ENCODE data around the gene DPF3.

DNA sequence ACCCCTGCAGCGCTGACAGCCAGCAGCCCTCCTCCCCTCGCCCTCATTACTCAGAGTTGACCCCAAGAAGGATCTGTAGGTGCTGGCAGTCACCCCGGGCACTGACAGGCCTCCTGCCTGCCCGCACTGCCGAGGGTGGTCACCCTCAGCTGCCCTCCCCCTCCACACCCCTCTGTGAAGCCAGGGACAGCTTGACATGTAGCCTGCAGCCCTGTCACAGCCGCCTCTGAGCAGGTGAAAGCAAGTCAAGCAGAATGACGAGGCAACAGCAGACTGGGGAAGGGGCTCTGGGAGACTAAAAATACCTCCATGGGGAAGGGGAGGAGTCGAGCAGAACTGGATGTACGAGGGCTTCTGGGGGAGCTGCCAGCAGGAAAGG, 178.1 kb downstream of the DPF3 start:
- TF ChIP-seq, protein P1, sequence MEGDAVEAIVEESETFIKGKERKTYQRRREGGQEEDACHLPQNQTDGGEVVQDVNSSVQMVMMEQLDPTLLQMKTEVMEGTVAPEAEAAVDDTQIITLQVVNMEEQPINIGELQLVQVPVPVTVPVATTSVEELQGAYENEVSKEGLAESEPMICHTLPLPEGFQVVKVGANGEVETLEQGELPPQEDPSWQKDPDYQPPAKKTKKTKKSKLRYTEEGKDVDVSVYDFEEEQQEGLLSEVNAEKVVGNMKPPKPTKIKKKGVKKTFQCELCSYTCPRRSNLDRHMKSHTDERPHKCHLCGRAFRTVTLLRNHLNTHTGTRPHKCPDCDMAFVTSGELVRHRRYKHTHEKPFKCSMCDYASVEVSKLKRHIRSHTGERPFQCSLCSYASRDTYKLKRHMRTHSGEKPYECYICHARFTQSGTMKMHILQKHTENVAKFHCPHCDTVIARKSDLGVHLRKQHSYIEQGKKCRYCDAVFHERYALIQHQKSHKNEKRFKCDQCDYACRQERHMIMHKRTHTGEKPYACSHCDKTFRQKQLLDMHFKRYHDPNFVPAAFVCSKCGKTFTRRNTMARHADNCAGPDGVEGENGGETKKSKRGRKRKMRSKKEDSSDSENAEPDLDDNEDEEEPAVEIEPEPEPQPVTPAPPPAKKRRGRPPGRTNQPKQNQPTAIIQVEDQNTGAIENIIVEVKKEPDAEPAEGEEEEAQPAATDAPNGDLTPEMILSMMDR (IDR thresholded peaks at IDR 0.05) = no peak
- TF ChIP-seq POLR2AphosphoS5 (IDR thresholded peaks at IDR 0.05; ENCODE audit: low read depth, low read length) = no peak
- no peak for TF ChIP-seq REST (IDR thresholded peaks at IDR 0.05; ENCODE audit: insufficient read depth in 1 of 2, low read depth in 2 of 2, low read length in 1 of 2)
- TF ChIP-seq SIN3A (IDR thresholded peaks at IDR 0.05; ENCODE audit: borderline replicate concordance, insufficient read depth, low read depth, low read length) = no peak
- no peak for TF ChIP-seq TCF7L2 (IDR thresholded peaks at IDR 0.05; ENCODE audit: low read depth, low read length)
